HG03575 (cell line): ENCODE results near the gene FBXO2.
"Not testable (repeated sequence)": the region's sequence is repeated elsewhere in the genome, so short reads cannot be mapped to it uniquely, and the experiment has no call there.

Experiments used
- ATAC-seq: cut with Tn5 transposase; IDR thresholded peaks from one replicate; pipeline ENCODE4 v1.9.1; 2021; ENCODE audit not compliant: unreplicated experiment, insufficient number of reproducible peaks, low FRiP score; ENCODE audit errors: extremely low read depth

Gene FBXO2

DNA sequence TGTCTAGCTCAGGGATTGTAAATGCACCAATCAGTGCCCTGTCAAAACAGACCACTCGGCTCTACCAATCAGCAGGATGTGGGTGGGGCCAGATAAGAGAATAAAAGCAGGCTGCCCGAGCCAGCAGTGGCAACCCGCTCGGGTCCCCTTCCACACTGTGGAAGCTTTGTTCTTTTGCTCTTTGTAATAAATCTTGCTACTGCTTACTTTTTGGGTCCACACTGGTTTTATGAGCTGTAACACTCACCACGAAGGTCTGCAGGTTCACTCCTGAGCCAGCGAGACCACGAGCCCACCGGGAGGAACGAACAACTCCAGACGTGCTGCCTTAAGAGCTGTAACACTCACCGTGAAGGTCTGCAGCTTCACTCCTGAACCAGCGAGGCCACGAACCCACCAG is 44.9 kb downstream of the FBXO2 start:
- ATAC-seq = not testable (repeated sequence)

GRCh38 chr1:11608596-11609130 is 45.6 kb downstream of the FBXO2 start:
- ATAC-seq = not testable (repeated sequence)

DNA sequence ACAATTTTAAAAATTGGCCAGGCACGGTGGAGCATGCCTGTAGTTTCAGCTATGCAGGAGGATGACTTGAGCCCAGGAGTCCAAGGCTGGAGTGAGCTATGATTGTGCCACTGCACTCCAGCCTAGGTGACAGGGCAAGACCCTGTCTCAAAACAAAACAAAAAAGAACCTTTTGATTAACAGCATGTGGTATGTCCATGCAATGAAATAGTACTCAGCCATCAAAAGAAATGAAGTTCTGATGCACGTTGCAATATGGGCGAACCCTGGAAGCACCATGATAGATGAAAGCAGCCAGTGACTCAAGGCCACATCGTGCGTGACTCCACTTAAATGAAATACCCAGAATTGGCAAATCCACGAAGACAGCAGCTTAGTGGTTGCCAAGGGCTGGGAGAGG is 47.5 kb downstream of the FBXO2 start:
- no peak for ATAC-seq

DNA sequence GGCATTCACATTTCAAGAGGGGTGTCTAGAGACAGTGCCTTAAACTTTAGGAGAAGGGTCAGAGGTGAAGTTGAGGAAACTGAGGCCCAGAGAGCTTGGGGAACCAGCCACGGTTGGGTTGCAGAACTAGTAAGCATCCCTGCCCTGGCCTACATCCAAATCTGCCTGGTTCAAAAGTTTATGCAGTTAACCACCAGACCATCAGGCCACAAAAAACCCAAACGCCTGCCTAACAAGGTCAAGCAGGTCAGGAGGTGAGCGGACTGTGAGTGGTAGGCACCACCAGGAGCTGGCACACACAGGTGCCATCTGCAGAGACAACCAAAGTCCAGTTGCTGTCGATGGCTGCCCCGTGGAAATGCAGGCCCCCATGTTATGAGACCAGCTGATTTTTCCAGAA is 51.2 kb downstream of the FBXO2 start:
- no peak for ATAC-seq

GRCh38 chr1:11602424-11602823 is 51.8 kb downstream of the FBXO2 start:
- ATAC-seq = no peak

DNA sequence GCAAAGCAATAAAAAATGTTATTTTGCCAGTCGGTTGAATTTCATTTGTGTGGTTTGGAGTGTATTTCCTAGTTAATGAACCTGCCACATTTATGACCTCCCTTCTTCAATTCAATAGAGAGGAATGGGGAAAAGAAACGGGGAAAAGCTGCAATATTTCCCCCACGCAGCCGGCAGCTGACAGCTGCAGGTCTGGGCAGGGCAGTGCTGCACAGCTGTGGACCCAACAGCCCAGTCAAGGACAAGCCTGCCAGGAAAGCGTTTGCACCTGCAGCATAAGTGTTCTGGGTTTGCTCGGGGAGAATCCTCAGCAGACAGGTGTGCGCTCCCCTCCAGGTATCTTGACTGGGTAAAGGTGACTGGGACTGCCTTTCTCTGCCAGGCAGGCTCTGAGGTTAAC is 53.4 kb downstream of the FBXO2 start:
- no peak for ATAC-seq

DNA sequence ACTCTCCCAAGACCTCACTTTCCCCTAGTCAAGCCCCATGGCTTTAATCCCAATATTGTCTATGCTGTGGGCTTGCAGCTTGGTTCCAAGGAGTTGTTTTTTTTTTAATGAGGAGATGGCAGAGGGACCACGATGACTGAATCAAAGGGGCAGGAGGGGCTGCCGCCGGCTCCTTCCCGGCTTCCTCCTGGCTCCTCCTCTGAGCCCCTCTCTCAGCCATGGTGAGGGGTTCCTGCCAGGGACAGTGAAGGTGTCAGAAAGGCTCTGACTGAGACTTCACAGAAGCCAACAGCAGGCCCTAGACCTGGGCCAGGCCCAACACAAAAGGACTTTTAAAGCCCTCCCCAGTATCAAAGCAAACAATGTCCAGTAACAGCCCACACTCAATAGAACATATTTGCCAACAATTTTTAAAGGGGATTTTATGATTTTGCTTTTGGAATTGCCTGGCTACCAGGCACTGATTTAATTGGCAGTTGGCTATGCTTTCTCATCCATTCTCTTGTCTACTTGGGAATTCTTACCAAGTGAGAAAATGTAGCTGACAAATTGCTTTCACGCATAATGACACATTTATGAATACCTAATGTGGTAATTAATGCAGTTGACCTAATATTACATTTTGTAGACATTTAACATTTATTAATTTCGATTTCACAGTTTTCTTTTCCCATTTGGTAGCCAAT is 54.2 kb downstream of the FBXO2 start:
- no peak for ATAC-seq

GRCh38 chr1:11598461-11598860 is 55.8 kb downstream of the FBXO2 start:
- no peak for ATAC-seq
